Mucosa of stomach (tissue), 1 donor: ENCODE measurements around the gene IGF1.

Experiments used
- H3K27me3 ChIP-seq: one replicate; pipeline ENCODE4 v1.7.0; 2013; ENCODE audit warnings: mild to moderate bottlenecking, low read length; ENCODE audit not compliant: control insufficient read depth, insufficient read depth
- H3K36me3 ChIP-seq: one replicate; pipeline ENCODE4 v1.7.0; 2013; ENCODE audit warnings: low read length; ENCODE audit not compliant: control insufficient read depth, insufficient read depth
- H3K4me1 ChIP-seq: one replicate; pipeline ENCODE4 v1.7.0; 2013; ENCODE audit warnings: mild to moderate bottlenecking, low read length; ENCODE audit not compliant: control insufficient read depth, insufficient read depth
- H3K4me3 ChIP-seq: one replicate; pipeline ENCODE4 v1.7.0; 2013; ENCODE audit warnings: low read length
- H3K9ac ChIP-seq: one replicate; pipeline ENCODE4 v1.7.0; 2013; ENCODE audit warnings: mild to moderate bottlenecking, low read length, moderate library complexity
- H3K9me3 ChIP-seq: one replicate; pipeline ENCODE4 v1.7.0; 2013; ENCODE audit warnings: mild to moderate bottlenecking, low read length, moderate library complexity; ENCODE audit not compliant: control insufficient read depth
- donor health status: Pancreatic carcinoma.

The IGF1 gene

GRCh38 chr12:102472496-102472895, 7.9 kb downstream of the IGF1 start:
- no peak overlapping the region for H3K9ac ChIP-seq
- H3K9me3 ChIP-seq: no peaks in the 10 kb centered on the region
- H3K4me1 ChIP-seq: no peaks in the 10 kb centered on the region
- no peaks in the 10 kb centered on the region for H3K36me3 ChIP-seq
- no peaks in the 10 kb centered on the region for H3K27me3 ChIP-seq
- no peak overlapping the region for H3K4me3 ChIP-seq

GRCh38 chr12:102471556-102471955, 8.8 kb downstream of the IGF1 start:
- no peaks in the 10 kb centered on the region for H3K9me3 ChIP-seq
- no peak overlapping the region for H3K9ac ChIP-seq
- H3K36me3 ChIP-seq: no peaks in the 10 kb centered on the region
- no peaks in the 10 kb centered on the region for H3K27me3 ChIP-seq
- no peak overlapping the region for H3K4me3 ChIP-seq
- H3K4me1 ChIP-seq: no peaks in the 10 kb centered on the region

GRCh38 chr12:102470945-102471344, 9.4 kb downstream of the IGF1 start:
- no peaks in the 10 kb centered on the region for H3K9me3 ChIP-seq
- no peak overlapping the region for H3K9ac ChIP-seq
- no peaks in the 10 kb centered on the region for H3K4me1 ChIP-seq
- no peak overlapping the region for H3K4me3 ChIP-seq
- H3K36me3 ChIP-seq: no peaks in the 10 kb centered on the region
- no peaks in the 10 kb centered on the region for H3K27me3 ChIP-seq

GRCh38 chr12:102468261-102468915, 12.0 kb downstream of the IGF1 start:
- H3K9ac ChIP-seq: no peak overlapping the region
- H3K4me3 ChIP-seq: no peak overlapping the region
- H3K36me3 ChIP-seq: no peaks in the 10 kb centered on the region
- H3K27me3 ChIP-seq: no peaks in the 10 kb centered on the region
- no peaks in the 10 kb centered on the region for H3K9me3 ChIP-seq
- no peaks in the 10 kb centered on the region for H3K4me1 ChIP-seq

GRCh38 chr12:102465762-102466560, 14.4 kb downstream of the IGF1 start:
- no peaks in the 10 kb centered on the region for H3K4me1 ChIP-seq
- no peaks in the 10 kb centered on the region for H3K9me3 ChIP-seq
- H3K9ac ChIP-seq: no peak overlapping the region
- no peak overlapping the region for H3K4me3 ChIP-seq
- H3K27me3 ChIP-seq: no peaks in the 10 kb centered on the region
- no peaks in the 10 kb centered on the region for H3K36me3 ChIP-seq

GRCh38 chr12:102463659-102464249, 16.6 kb downstream of the IGF1 start:
- Histone ChIP-seq H3K9ac (no peak overlapping the region), H3K4me3 (no peak overlapping the region), H3K36me3 (no peaks in the 10 kb centered on the region), H3K27me3 (no peaks in the 10 kb centered on the region), H3K9me3 (no peaks in the 10 kb centered on the region), H3K4me1 (no peaks in the 10 kb centered on the region)

GRCh38 chr12:102462795-102463465, 17.4 kb downstream of the IGF1 start:
- Histone ChIP-seq H3K27me3 (no peaks in the 10 kb centered on the region), H3K36me3 (no peaks in the 10 kb centered on the region), H3K4me1 (no peaks in the 10 kb centered on the region), H3K9me3 (no peaks in the 10 kb centered on the region), H3K4me3 (no peak overlapping the region), H3K9ac (no peak overlapping the region)

GRCh38 chr12:102462386-102462785, 18.0 kb downstream of the IGF1 start:
- no peaks in the 10 kb centered on the region for H3K27me3 ChIP-seq
- no peaks in the 10 kb centered on the region for H3K9me3 ChIP-seq
- H3K4me3 ChIP-seq: no peak overlapping the region
- H3K4me1 ChIP-seq: no peaks in the 10 kb centered on the region
- H3K9ac ChIP-seq: no peak overlapping the region
- H3K36me3 ChIP-seq: no peaks in the 10 kb centered on the region

GRCh38 chr12:102461501-102461900, 18.9 kb downstream of the IGF1 start:
- no peak overlapping the region for H3K4me3 ChIP-seq
- no peaks in the 10 kb centered on the region for H3K27me3 ChIP-seq
- H3K9me3 ChIP-seq: no peaks in the 10 kb centered on the region
- no peaks in the 10 kb centered on the region for H3K36me3 ChIP-seq
- H3K4me1 ChIP-seq: no peaks in the 10 kb centered on the region
- H3K9ac ChIP-seq: no peak overlapping the region

- H3K4me1 ChIP-seq: no peaks in the 10 kb centered on the region
- no peak overlapping the region for H3K9ac ChIP-seq
- H3K4me3 ChIP-seq: no peak overlapping the region
- H3K27me3 ChIP-seq: no peaks in the 10 kb centered on the region
- no peaks in the 10 kb centered on the region for H3K9me3 ChIP-seq
- H3K36me3 ChIP-seq: no peaks in the 10 kb centered on the region
Measured at GRCh38 chr12:102459314-102459713, 21.0 kb downstream of the IGF1 start.

GRCh38 chr12:102454808-102455760, 25.3 kb downstream of the IGF1 start:
- no peaks in the 10 kb centered on the region for H3K4me1 ChIP-seq
- H3K9ac ChIP-seq: no peak overlapping the region
- H3K27me3 ChIP-seq: no peaks in the 10 kb centered on the region
- no peaks in the 10 kb centered on the region for H3K36me3 ChIP-seq
- no peaks in the 10 kb centered on the region for H3K9me3 ChIP-seq
- no peak overlapping the region for H3K4me3 ChIP-seq
